NCI-H2081 treated with DMSO at 0.1 percent for 48 hours (cell line): ENCODE data around the gene DNAAF5.

Experiments
- DNase-seq: peaks from one replicate; lab custom pipeline; 2025; lab: John Stamatoyannopoulos, UW

The DNAAF5 gene

DNA sequence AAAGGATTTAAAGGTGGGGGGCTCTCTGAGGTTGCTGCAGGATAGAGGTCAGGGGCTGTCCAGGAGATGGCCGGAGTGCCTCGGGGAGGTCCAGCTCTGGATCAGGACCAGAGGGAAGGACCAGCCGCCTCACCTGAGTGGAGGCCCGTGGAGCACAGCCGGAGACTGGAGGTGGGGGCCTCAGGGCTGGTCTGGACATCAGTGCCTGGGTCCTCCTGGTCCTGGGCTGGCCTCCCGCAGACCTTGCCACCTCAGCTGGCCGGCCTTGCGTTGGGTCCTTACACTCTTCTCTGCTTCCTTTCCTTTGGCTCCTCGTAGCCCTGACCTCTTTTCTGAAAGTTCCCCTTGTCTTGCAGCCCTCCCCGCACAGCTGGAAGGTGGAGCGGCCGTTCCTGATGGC, 107.8 kb downstream of the DNAAF5 start:
- no peak for DNase-seq

DNA sequence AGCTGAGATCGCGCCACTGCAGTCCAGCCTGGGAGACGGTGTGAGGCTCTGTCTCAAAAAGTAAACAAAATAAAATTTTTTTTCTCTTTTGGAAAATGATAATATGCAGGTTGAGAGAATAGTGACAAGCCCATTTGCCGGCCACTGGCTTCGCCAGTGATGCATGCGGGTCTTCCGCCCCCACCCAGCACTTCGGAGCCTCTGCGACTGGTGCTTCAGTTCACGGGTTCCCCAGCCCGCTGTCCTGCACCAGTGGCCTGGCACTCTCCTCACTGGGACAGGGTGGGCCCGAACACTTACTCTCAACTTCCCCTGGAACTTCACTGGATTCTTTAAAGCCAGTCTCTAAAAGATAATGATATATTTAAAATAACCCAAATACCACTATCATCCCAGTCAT, 108.5 kb downstream of the DNAAF5 start:
- no peak for DNase-seq

DNA sequence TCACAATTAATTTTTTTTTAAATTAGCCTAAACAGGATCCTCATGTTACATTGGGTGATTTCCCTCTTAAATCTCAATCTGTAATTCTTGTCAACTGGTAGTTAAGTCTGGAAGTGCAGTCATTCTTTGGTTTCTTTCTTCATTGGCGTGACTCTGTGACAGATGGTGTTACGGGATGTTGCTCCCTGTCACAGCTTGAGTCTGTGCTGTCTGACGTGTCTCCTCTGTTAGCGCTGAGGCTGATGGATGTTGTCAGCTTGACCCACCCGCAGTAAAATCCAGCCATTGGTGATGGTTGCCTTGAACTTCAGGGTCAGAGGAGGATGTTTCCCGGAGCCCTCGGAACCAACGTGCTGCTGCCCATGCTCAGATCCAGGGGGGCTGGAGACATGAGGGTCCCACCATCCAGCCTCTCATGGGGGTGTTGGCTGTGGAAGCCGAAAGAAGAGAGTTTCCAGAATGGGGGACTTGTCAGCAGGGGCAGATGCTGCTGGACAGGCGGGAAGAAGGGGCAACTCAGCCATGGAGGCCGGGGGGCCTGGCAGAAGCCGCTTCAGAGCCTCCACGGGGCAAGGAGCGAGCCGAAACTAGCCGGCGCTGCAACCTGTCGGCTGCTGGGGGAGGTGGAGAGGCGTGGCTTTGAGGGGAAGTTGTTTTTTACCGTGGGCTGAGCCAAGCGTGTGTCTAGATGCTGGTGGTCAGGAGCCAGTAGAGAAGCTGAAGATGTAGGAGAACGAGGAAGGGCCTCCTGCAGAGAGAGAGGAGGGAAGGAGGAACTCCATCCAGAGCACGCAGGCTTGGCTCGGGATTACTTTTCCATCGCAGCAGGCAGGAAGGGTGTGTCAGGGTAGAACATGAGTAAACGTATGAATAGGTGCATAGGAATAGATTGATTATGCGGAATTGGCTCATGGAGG, 109.2 kb downstream of the DNAAF5 start:
- no peak for DNase-seq
